Subcutaneous adipose tissue (tissue), 4 donors: ENCODE data around the gene DCC. TPM values are rescaled to one million over a fixed set of nuclear protein-coding genes. Genes with fewer than 3 reads are reported as not detected.

ENCODE experiments used
- CTCF ChIP-seq: fragments of 450-650 bp; IDR thresholded peaks from one replicate; pipeline ENCODE4 v1.5.1; 2016; ENCODE audit warnings: low read depth, mild to moderate bottlenecking, control low read depth, antibody characterized with exemption, moderate library complexity
- total RNA-seq, 4 donors: library from RNA; depleted of rRNA; stranded (reverse); fragments of >200 nt; gene quantifications; one replicate each; pipeline ENCODE4 v1.1.0, GENCODE V29; 2016

The DCC gene
- total RNA-seq, 4 donors from 2014 or later: not detected

- TF ChIP-seq CTCF: no peak
Observed at GRCh38 chr18:52439457-52439856, 99.5 kb downstream of the DCC start.

- no peak for TF ChIP-seq CTCF
Observed at GRCh38 chr18:52441794-52442193, 101.8 kb downstream of the DCC start.

- TF ChIP-seq CTCF: no peak
Observed at GRCh38 chr18:52442686-52443085, 102.7 kb downstream of the DCC start.

- no peak for TF ChIP-seq CTCF
Observed at GRCh38 chr18:52451256-52451655, 111.3 kb downstream of the DCC start.

- no peak for TF ChIP-seq CTCF
Observed at GRCh38 chr18:52451851-52452250, 111.9 kb downstream of the DCC start.

GRCh38 chr18:52452427-52452826 lies 112.4 kb downstream of the DCC start:
- no peak for TF ChIP-seq CTCF

- no peak for TF ChIP-seq CTCF
Observed at GRCh38 chr18:52459890-52460289, 119.9 kb downstream of the DCC start.
